Thoracic aorta (tissue), 2 donors: ENCODE results near the gene ZNF697. TPM values are rescaled to one million over a fixed set of nuclear protein-coding genes. Genes with fewer than 3 reads are reported as not detected.

ENCODE experiments used
- ATAC-seq: fragments of 150-250 bp; one replicate; pipeline ENCODE4 v1.8.0; 2017; ENCODE audit warnings: low read depth; ENCODE audit not compliant: insufficient number of reproducible peaks, low FRiP score
- DNase-seq: peaks from one replicate; pipeline ENCODE4 v3.0.0-alpha.2; 2020; ENCODE audit warnings: low spot score
- H3K27ac ChIP-seq, 2 donors: fragments of 200-600 bp; sonication (generic); 1 replicate in 1 of 2; 2 replicates in 1 of 2; pipeline ENCODE4 v1.5.1; 2016; ENCODE audit warnings: mild to moderate bottlenecking in 2 of 2, moderate library complexity in 2 of 2
- H3K27me3 ChIP-seq: fragments of 200-600 bp; sonication (generic); replicated peaks from 2 replicates; pipeline ENCODE4 v1.6.0; 2016; ENCODE audit warnings: mild to moderate bottlenecking; ENCODE audit not compliant: insufficient read depth
- H3K36me3 ChIP-seq: fragments of 200-600 bp; sonication (generic); one replicate; pipeline ENCODE4 v1.5.1; 2016
- H3K4me1 ChIP-seq, 2 donors: fragments of 200-600 bp; sonication (generic); 1 replicate in 1 of 2; 2 replicates in 1 of 2; pipeline versions ENCODE4 v1.5.1 to v1.6.0; 2016; ENCODE audit warnings: low read depth in 2 of 2, mild to moderate bottlenecking in 1 of 2; ENCODE audit not compliant: control insufficient read depth in 1 of 2
- H3K4me3 ChIP-seq: fragments of 200-600 bp; sonication (generic); 2 replicates; pipeline ENCODE4 v1.5.1; 2016; ENCODE audit warnings: mild to moderate bottlenecking
- H3K9me3 ChIP-seq: fragments of 200-600 bp; sonication (generic); 2 replicates; pipeline ENCODE4 v1.5.1; 2016
- total RNA-seq, 2 donors: library from RNA; depleted of rRNA; stranded (reverse); fragments of >200 nt; gene quantifications; one replicate each; pipeline versions ENCODE4 v1.1.0 to v1.2.3, GENCODE V29; 2016
- TF ChIP-seq, protein P1 (sequence below): fragments of 200-600 bp; sonication (generic); IDR thresholded peaks from one replicate; pipeline ENCODE4 v1.5.1; 2019; ENCODE audit warnings: antibody characterized with exemption

Gene ZNF697
- total RNA-seq, 2 donors from 2014 or later, result 0.95 to 4.1 TPM

DNA sequence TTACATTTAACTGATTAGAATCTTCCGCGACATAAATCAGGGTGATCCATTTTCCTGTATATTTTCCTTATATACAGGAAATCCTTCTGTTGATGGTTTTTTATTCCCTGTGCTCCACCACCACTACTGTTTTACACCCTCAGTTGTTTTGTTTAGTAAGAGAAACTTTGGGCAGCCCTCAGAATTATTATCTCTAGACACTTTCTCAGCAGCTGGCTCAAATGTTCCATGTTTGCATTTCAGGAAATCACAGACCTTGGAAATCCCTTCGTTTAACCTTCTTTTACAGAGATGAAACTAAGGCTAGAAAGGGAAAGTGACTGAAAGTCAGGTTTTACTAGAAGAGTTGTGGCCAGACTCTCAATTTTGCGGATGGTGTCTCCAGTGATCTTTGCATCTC lies 15.2 kb downstream of the ZNF697 start:
- Histone ChIP-seq H3K36me3 (no peaks in the 10 kb centered on the region), H3K27me3 (no peaks in the 10 kb centered on the region), H3K4me1 (peaks cover 11 to 30% of the 10 kb centered on the region in 2 donors), H3K4me3 (no peak overlapping the region), H3K27ac (peak overlapping the region; percentile 53 to 65), H3K9me3 (no peaks in the 10 kb centered on the region)
- no peak for ATAC-seq
- DNase-seq, result no peak
- TF ChIP-seq, protein P1, sequence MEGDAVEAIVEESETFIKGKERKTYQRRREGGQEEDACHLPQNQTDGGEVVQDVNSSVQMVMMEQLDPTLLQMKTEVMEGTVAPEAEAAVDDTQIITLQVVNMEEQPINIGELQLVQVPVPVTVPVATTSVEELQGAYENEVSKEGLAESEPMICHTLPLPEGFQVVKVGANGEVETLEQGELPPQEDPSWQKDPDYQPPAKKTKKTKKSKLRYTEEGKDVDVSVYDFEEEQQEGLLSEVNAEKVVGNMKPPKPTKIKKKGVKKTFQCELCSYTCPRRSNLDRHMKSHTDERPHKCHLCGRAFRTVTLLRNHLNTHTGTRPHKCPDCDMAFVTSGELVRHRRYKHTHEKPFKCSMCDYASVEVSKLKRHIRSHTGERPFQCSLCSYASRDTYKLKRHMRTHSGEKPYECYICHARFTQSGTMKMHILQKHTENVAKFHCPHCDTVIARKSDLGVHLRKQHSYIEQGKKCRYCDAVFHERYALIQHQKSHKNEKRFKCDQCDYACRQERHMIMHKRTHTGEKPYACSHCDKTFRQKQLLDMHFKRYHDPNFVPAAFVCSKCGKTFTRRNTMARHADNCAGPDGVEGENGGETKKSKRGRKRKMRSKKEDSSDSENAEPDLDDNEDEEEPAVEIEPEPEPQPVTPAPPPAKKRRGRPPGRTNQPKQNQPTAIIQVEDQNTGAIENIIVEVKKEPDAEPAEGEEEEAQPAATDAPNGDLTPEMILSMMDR, result no peak

GRCh38 chr1:119632103-119632490 lies 16.0 kb downstream of the ZNF697 start:
- peak overlapping the region; percentile 53 to 65 for H3K27ac ChIP-seq
- H3K27me3 ChIP-seq, result no peaks in the 10 kb centered on the region
- H3K4me3 ChIP-seq, result peak overlapping the region; percentile 62
- no peaks in the 10 kb centered on the region for H3K36me3 ChIP-seq
- no peak for DNase-seq
- ATAC-seq, result no peak
- peaks cover 18 to 38% of the 10 kb centered on the region in 2 donors for H3K4me1 ChIP-seq
- H3K9me3 ChIP-seq, result no peaks in the 10 kb centered on the region
- TF ChIP-seq, protein P1, result no peak

DNA sequence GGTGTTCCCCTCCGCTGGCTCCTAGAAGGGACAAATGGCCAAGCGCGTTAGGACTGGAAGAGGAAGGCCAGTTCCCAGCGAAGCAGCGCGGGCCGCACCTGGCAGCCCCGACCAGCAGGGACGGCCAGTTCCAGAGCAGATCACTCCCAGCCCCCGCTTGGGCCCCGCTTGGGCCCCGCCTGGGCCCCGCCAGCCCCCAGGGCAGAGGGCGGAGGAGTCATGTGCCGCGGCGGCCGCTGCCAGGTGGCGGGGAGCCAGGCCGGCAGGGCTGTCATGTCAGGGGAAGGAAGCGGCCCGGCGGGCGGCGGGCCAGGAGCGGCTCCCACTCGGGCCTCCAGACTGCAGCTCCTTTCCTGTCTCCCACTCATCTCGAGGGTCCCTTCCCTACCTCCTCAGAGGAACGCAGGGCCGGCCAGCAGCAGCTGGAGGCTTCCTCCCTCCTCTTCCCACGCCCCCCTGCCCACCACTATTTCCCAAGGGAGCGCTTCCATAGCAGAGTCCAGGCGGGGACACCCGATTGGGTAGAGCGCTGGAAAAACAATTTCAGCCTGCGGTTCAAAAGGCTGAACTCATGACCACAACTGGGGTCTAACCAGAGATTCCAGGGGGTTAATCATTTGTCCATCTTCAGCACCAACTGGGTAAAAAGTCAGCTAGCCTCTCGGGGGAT lies 16.5 kb downstream of the ZNF697 start:
- TF ChIP-seq, protein P1, result no peak
- H3K4me3 ChIP-seq, result peak overlapping the region; percentile 62
- DNase-seq (peak; percentile 35), ATAC-seq (peak; percentile 55)
- peaks cover 24 to 43% of the 10 kb centered on the region in 2 donors for H3K4me1 ChIP-seq
- no peaks in the 10 kb centered on the region for H3K36me3 ChIP-seq
- no peaks in the 10 kb centered on the region for H3K27me3 ChIP-seq
- peak overlapping the region; percentile 53 to 65 for H3K27ac ChIP-seq
- H3K9me3 ChIP-seq, result no peaks in the 10 kb centered on the region

DNA sequence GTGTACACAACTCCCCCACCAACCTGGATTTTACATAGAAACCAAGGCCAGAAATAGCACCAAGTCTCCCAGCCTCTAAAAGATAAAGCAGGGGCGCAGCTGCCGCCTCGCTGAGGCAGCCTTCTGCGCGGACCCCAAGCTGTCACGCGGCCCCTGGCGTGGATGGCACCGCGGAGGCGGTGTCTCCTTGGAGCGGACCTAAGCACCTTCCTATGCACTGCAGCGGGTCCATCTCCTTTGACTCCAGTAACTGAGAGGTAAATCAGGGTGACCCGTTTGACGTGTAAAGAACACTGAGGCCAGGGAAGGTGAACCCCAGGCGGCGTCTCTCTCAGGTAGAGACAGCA lies 17.0 kb downstream of the ZNF697 start:
- Histone ChIP-seq H3K36me3 (no peaks in the 10 kb centered on the region), H3K9me3 (no peaks in the 10 kb centered on the region), H3K4me1 (peaks cover 25 to 48% of the 10 kb centered on the region in 2 donors), H3K27ac (peak overlapping the region; percentile 53 to 65), H3K27me3 (no peaks in the 10 kb centered on the region), H3K4me3 (peak overlapping the region; percentile 62)
- no peak for ATAC-seq
- TF ChIP-seq, protein P1, result no peak
- DNase-seq, result no peak

DNA sequence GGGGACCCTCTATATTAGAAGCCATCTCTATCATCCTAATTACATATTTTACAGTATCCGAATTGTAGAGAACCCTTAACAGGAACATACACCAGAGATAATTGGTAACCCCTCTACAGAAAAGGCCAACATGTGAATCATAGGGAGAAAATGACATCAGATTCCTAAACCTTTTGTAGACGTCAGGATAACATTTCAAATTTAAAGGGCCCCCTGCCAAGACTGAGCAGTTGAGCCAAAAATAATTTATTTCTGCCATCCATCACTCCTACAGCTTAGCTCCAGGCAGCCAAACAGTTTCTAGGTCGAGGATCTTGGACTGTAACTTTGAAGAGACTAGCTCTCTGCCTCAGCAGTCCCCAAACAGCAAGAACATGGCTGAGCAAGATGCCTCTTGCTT lies 21.2 kb downstream of the ZNF697 start:
- Histone ChIP-seq H3K4me3 (no peak overlapping the region), H3K27me3 (no peaks in the 10 kb centered on the region), H3K4me1 (peaks cover 23 to 41% of the 10 kb centered on the region in 2 donors), H3K27ac (peak overlapping the region; percentile 70), H3K36me3 (peaks cover 4% of the 10 kb centered on the region), H3K9me3 (no peaks in the 10 kb centered on the region)
- DNase-seq (no peak), ATAC-seq (peak; percentile 91)
- TF ChIP-seq, protein P1, result no peak
